ENCODE data around the gene DSC1.

Gene DSC1

DNA sequence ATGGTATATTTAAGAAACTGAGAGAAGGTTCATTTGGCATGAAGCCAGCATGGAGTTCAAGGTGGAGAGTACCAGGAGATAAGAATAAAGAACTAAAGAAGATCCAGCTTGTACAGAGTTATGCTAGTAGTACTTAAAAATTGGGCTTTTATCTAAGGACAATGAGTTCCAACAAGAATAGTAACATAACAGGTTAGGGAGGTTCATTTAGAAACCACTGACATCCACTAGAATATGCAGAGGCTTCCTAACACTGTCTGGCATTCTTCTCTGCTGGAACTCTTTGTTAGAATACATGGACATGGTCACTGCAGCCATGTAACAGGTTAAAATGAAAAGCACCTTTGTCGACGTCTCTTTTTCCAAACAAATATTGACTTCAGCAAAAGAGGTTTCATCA, 42.6 kb upstream of the DSC1 start:
- no peak overlapping the region for H3K4me3 ChIP-seq (ENCODE audit: low read depth, low read length)
- no peak for TF ChIP-seq CTCF (IDR thresholded peaks at IDR 0.05; ENCODE audit: low read depth, low read length, missing control alignments)
- DNase-seq (ENCODE audit: low read depth): no peak
- in situ Hi-C loops (cut with HindIII; ENCODE audit: low sequenced_read_pairs): no loop called here

- no peak overlapping the region for H3K4me3 ChIP-seq (ENCODE audit: low read depth, low read length)
- no peak for TF ChIP-seq CTCF (IDR thresholded peaks at IDR 0.05; ENCODE audit: low read depth, low read length, missing control alignments)
- in situ Hi-C loops (cut with HindIII; ENCODE audit: low sequenced_read_pairs): no loop called here
- DNase-seq (ENCODE audit: low read depth): no peak
Measured at GRCh38 chr18:31204833-31205232, 42.2 kb upstream of the DSC1 start.

- in situ Hi-C loops (cut with HindIII; ENCODE audit: low sequenced_read_pairs): no loop called here
- DNase-seq (ENCODE audit: low read depth): no peak
- TF ChIP-seq CTCF (IDR thresholded peaks at IDR 0.05; ENCODE audit: low read depth, low read length, missing control alignments): no peak
- H3K4me3 ChIP-seq (ENCODE audit: low read depth, low read length): no peak overlapping the region
Measured at GRCh38 chr18:31204166-31204565, 41.5 kb upstream of the DSC1 start.

- H3K4me3 ChIP-seq (ENCODE audit: low read depth, low read length): no peak overlapping the region
- in situ Hi-C loops (cut with HindIII; ENCODE audit: low sequenced_read_pairs): no loop called here
- no peak for DNase-seq (ENCODE audit: low read depth)
- no peak for TF ChIP-seq CTCF (IDR thresholded peaks at IDR 0.05; ENCODE audit: low read depth, low read length, missing control alignments)
Measured at GRCh38 chr18:31203794-31204148, 41.1 kb upstream of the DSC1 start.

- no peak for TF ChIP-seq CTCF (IDR thresholded peaks at IDR 0.05; ENCODE audit: low read depth, low read length, missing control alignments)
- no peak overlapping the region for H3K4me3 ChIP-seq (ENCODE audit: low read depth, low read length)
- in situ Hi-C loops (cut with HindIII; ENCODE audit: low sequenced_read_pairs): no loop called here
- no peak for DNase-seq (ENCODE audit: low read depth)
Measured at GRCh38 chr18:31203096-31203793, 40.6 kb upstream of the DSC1 start.

DNA sequence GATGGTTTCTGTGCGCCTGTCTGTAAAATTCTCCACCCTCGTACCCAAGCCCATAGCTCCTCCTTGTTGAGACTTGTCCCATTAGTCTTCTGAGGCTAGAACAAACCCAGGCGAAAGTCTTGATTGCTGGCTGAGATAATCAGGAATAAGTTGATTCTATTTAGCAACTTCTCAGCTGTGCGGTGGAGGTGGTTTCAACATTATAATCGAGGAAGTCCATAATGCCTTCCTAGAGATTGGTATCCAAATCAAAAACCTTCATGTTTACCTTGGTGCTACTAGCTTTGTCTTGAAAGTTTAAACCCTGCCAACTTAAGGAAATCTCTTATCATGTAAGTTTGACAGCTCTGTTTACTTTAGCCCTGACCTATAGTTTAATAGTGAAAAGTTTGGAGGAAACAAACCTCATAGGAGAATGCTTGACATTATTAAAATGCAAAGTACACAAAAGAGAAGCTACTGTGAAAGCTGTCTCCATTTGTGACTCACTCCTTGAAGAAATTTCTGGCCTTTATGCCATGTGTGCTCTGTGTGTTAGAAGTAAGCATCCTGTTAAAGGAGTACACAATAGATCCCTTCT, 36.6 kb upstream of the DSC1 start:
- TF ChIP-seq CTCF (IDR thresholded peaks at IDR 0.05; ENCODE audit: low read depth, low read length, missing control alignments): no peak
- in situ Hi-C loops (cut with HindIII; ENCODE audit: low sequenced_read_pairs): no loop called here
- no peak overlapping the region for H3K4me3 ChIP-seq (ENCODE audit: low read depth, low read length)
- DNase-seq (ENCODE audit: low read depth): peak; percentile 3
